B cell (primary cell): Measurements from ENCODE around the gene ANXA8. TPM values are rescaled to one million over a fixed set of nuclear protein-coding genes. Genes with fewer than 3 reads are reported as not detected.

Source experiments
- ATAC-seq: fragments of 200-7000 bp; cut with Tn5 transposase; one replicate; pipeline ENCODE4 v1.10.0; 2021; ENCODE audit warnings: low read depth, mild to moderate bottlenecking, moderate number of reproducible peaks, moderate library complexity
- CTCF ChIA-PET: fragments of 350-600 bp; sonication (Branson Sonifier 250); formaldehyde crosslinking; loops from one replicate; lab custom pipeline; 2021; ENCODE audit warnings: antibody characterized with exemption, inconsistent platforms; lab: Charles Lee
- POLR2A ChIA-PET: fragments of 350-600 bp; sonication (Branson Sonifier 250); formaldehyde crosslinking; loops from one replicate; lab custom pipeline; 2021; ENCODE audit warnings: antibody characterized with exemption; lab: Charles Lee
- DNase-seq: peaks from one replicate; pipeline ENCODE4 v3.0.0; 2013
- H2AFZ ChIP-seq: 2 replicates; pipeline ENCODE4 v1.6.1; 2012; ENCODE audit warnings: mild to moderate bottlenecking, low read depth, low read length; ENCODE audit not compliant: insufficient read depth, poor library complexity, severe bottlenecking
- H3K27ac ChIP-seq, 2 donors: 1 replicate in 1 of 2; 2 replicates in 1 of 2; pipeline ENCODE4 v1.5.1; 2012 to 2013; ENCODE audit warnings: low read length in 2 of 2, mild to moderate bottlenecking in 2 of 2, moderate library complexity in 1 of 2
- H3K27me3 ChIP-seq, 4 experiments: fragments of 200-600 bp in 1 of 4; sonication (generic) in 1 of 4; replicated peaks in 1 of 4; 1 replicate in 2 of 4; 2 replicates in 2 of 4; pipeline versions ENCODE4 v1.6.1 to v1.7.0; 2013 to 2016; ENCODE audit warnings: low read length in 3 of 4, mild to moderate bottlenecking in 2 of 4, mixed read lengths in 1 of 4, moderate library complexity in 1 of 4; ENCODE audit not compliant: insufficient read depth in 4 of 4, control insufficient read depth in 3 of 4; ENCODE audit errors: control extremely low read depth in 1 of 4
- H3K36me3 ChIP-seq, 2 experiments: replicated peaks in 1 of 2; 1 replicate in 1 of 2; 2 replicates in 1 of 2; pipeline versions ENCODE4 v1.6.1 to v1.7.1; 2013; ENCODE audit warnings: low read length in 1 of 2; ENCODE audit not compliant: insufficient read depth in 2 of 2, control insufficient read depth in 1 of 2; ENCODE audit errors: control extremely low read depth in 1 of 2, extremely low read depth in 1 of 2
- H3K4me1 ChIP-seq, 2 donors: fragments of 200-600 bp in 1 of 2; sonication (generic) in 1 of 2; 1 replicate in 1 of 2; 2 replicates in 1 of 2; pipeline versions ENCODE4 v1.5.1 to v1.6.1; 2013 to 2017; ENCODE audit warnings: low read length in 2 of 2; ENCODE audit not compliant: control insufficient read depth in 2 of 2, insufficient read depth in 2 of 2
- H3K4me2 ChIP-seq: replicated peaks from 2 replicates; pipeline ENCODE3; 2012; ENCODE audit warnings: mild to moderate bottlenecking, low read depth, low read length; ENCODE audit not compliant: poor library complexity, severe bottlenecking
- H3K4me3 ChIP-seq, 5 experiments: fragments of 200-600 bp in 1 of 5; sonication (generic) in 1 of 5; 1 replicate in 3 of 5; 2 replicates in 2 of 5; pipeline versions ENCODE4 v1.5.1 to v1.7.0; 2011 to 2016; ENCODE audit warnings: low read length in 4 of 5, mild to moderate bottlenecking in 4 of 5, low read depth in 2 of 5, control low read depth in 1 of 5, moderate library complexity in 1 of 5; ENCODE audit not compliant: insufficient read depth in 1 of 5; ENCODE audit errors: control extremely low read depth in 1 of 5, extremely low read depth in 1 of 5
- H3K79me2 ChIP-seq: fragments of 200-600 bp; sonication (generic); one replicate; pipeline ENCODE4 v1.6.0; 2016; ENCODE audit warnings: low read length; ENCODE audit not compliant: control insufficient read depth, insufficient read depth
- H3K9ac ChIP-seq: fragments of 200-600 bp; sonication (generic); 2 replicates; pipeline ENCODE4 v1.6.1; 2017; ENCODE audit warnings: mild to moderate bottlenecking, low read length, moderate library complexity
- H3K9me3 ChIP-seq, 3 donors: one replicate each; pipeline versions ENCODE4 v1.6.1 to v1.7.1; 2013; ENCODE audit warnings: low read length in 2 of 3; ENCODE audit not compliant: control insufficient read depth in 2 of 3, insufficient read depth in 1 of 3; ENCODE audit errors: control extremely low read depth in 1 of 3
- H4K20me1 ChIP-seq: 2 replicates; pipeline ENCODE4 v1.6.0; 2012; ENCODE audit warnings: mild to moderate bottlenecking, low read length; ENCODE audit not compliant: insufficient read depth, control insufficient read depth, poor library complexity, severe bottlenecking
- H3K27ac Mint-ChIP-seq: one replicate; pipeline ENCODE4 v1.8.0; 2021; ENCODE audit warnings: mixed read lengths
- H3K27me3 Mint-ChIP-seq: one replicate; pipeline ENCODE4 v1.8.0; 2021; ENCODE audit warnings: mixed read lengths
- H3K4me1 Mint-ChIP-seq: one replicate; pipeline ENCODE4 v1.8.0; 2021; ENCODE audit warnings: mixed read lengths
- H3K4me3 Mint-ChIP-seq: one replicate; pipeline ENCODE4 v1.8.0; 2021; ENCODE audit warnings: mixed read lengths
- H3K9me3 Mint-ChIP-seq: one replicate; pipeline ENCODE4 v1.8.0; 2022; ENCODE audit warnings: mixed read lengths; ENCODE audit not compliant: insufficient read depth
- EZH2 ChIP-seq: IDR thresholded peaks from 2 replicates; pipeline ENCODE4 v1.6.1; 2012; ENCODE audit warnings: borderline replicate concordance, low read depth, mild to moderate bottlenecking, moderate library complexity, low read length; ENCODE audit not compliant: insufficient read depth, poor library complexity, severe bottlenecking
- WGBS: methylation state at CpG from one replicate; pipeline ENCODE4 v1.1.5; 2013; ENCODE audit warnings: missing lambda C conversion rate; ENCODE audit not compliant: insufficient coverage; 5-methylcytosine and 5-hydroxymethylcytosine counted together
- intact Hi-C: fragments of 100-400 bp; cut with micrococcal nuclease; formaldehyde crosslinking; loops from one replicate; pipeline ENCODE4 v1.10.0; 2022
- polyA plus RNA-seq: library from polyadenylated mRNA; depleted of rRNA; stranded (reverse); fragments of >200 nt; gene quantifications from 2 replicates; pipeline ENCODE4 v1.2.3, GENCODE V29; 2012
- total RNA-seq, 2 donors: library from RNA; stranded (reverse); fragments of 120-200 nt in 1 of 2; gene quantifications; 1 replicate in 1 of 2; 2 replicates in 1 of 2; pipeline versions ENCODE4 v1.2.3 to v1.2.4, GENCODE V29; 2013 to 2022
- TF ChIP-seq, protein P1 (sequence below): fragments of 200-600 bp; IDR thresholded peaks from one replicate; pipeline ENCODE4 v1.8.0; 2022; ENCODE audit warnings: antibody characterized with exemption, mild to moderate bottlenecking

The ANXA8 gene
- total and polyA plus RNA-seq, 2 donors (not counting 1 experiment from before 2014, with no cell fraction given), result not detected

DNA sequence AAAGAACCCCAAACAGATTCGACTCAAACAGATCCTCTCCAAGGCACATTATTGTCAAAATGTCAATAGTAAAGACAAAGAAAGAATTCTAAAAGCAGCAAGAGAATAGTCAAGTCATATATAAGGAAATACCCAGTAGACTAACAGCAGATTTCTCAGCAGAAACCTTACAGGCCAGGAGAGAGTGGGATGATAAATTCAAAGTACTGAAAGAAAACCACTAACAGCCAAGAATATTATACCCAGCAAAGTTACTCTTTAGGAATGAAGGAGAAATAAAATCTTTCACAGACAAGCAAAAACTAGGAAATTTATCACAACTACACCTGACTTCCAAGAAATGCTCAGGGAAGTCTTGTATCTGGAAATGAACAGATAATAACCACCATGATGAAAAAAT lies 38.2 kb downstream of the ANXA8 start:
- no peaks in the 10 kb centered on the region for H3K36me3 ChIP-seq
- no CpG with 5 or more reads among the region's 1 CpG for WGBS
- peaks cover 0 to 32% (median 19%) of the 10 kb centered on the region in 3 donors for H3K9me3 ChIP-seq
- ATAC-seq (no peak), DNase-seq (no peak)
- CTCF ChIA-PET, result no interaction called here
- Mint-ChIP-seq H3K9me3 (peaks cover 11% of the 10 kb centered on the region), H3K4me1 (peaks cover 16% of the 10 kb centered on the region), H3K27ac (no peak overlapping the region), H3K27me3 (peaks cover 20% of the 10 kb centered on the region), H3K4me3 (no peak overlapping the region)
- no peak overlapping the region for H3K4me2 ChIP-seq
- H3K27ac ChIP-seq, result no peak overlapping the region
- no peak overlapping the region for H3K4me3 ChIP-seq
- H3K4me1 ChIP-seq, result peaks cover 0 to 14% of the 10 kb centered on the region in 2 donors
- H3K9ac ChIP-seq, result no peak overlapping the region
- no peak for TF ChIP-seq EZH2
- TF ChIP-seq, protein P1, sequence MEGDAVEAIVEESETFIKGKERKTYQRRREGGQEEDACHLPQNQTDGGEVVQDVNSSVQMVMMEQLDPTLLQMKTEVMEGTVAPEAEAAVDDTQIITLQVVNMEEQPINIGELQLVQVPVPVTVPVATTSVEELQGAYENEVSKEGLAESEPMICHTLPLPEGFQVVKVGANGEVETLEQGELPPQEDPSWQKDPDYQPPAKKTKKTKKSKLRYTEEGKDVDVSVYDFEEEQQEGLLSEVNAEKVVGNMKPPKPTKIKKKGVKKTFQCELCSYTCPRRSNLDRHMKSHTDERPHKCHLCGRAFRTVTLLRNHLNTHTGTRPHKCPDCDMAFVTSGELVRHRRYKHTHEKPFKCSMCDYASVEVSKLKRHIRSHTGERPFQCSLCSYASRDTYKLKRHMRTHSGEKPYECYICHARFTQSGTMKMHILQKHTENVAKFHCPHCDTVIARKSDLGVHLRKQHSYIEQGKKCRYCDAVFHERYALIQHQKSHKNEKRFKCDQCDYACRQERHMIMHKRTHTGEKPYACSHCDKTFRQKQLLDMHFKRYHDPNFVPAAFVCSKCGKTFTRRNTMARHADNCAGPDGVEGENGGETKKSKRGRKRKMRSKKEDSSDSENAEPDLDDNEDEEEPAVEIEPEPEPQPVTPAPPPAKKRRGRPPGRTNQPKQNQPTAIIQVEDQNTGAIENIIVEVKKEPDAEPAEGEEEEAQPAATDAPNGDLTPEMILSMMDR, result no peak
- no peak overlapping the region for H2AFZ ChIP-seq
- peaks cover 0 to 7% (median under 1%) of the 10 kb centered on the region in 4 experiments for H3K27me3 ChIP-seq
- no peaks in the 10 kb centered on the region for H4K20me1 ChIP-seq
- POLR2A ChIA-PET, result no interaction called here
- H3K79me2 ChIP-seq, result no peaks in the 10 kb centered on the region
- intact Hi-C loops, result no loop called here

- H3K4me3 ChIP-seq, result no peak overlapping the region
- no peak overlapping the region for H3K4me3 Mint-ChIP-seq
- H3K27me3 Mint-ChIP-seq, result peaks cover 28% of the 10 kb centered on the region
- TF ChIP-seq EZH2, result no peak
- TF ChIP-seq, protein P1, result no peak
- no peak for DNase-seq
- POLR2A ChIA-PET, result no interaction called here
- H2AFZ ChIP-seq, result no peak overlapping the region
- intact Hi-C loops, result no loop called here
- H3K9ac ChIP-seq, result no peak overlapping the region
- no peak for ATAC-seq
- no peak overlapping the region for H3K27ac Mint-ChIP-seq
- H3K4me2 ChIP-seq, result no peak overlapping the region
- no peaks in the 10 kb centered on the region for H4K20me1 ChIP-seq
- 89% methylated on average over 2 of the region's 2 CpGs for WGBS
- peaks cover 0 to 7% (median under 1%) of the 10 kb centered on the region in 4 experiments for H3K27me3 ChIP-seq
- no peaks in the 10 kb centered on the region for H3K79me2 ChIP-seq
- H3K9me3 Mint-ChIP-seq, result peaks cover 11% of the 10 kb centered on the region
- peaks cover 0 to 40% (median 19%) of the 10 kb centered on the region in 3 donors for H3K9me3 ChIP-seq
- H3K27ac ChIP-seq, result no peak overlapping the region
- no peaks in the 10 kb centered on the region for H3K36me3 ChIP-seq
- H3K4me1 Mint-ChIP-seq, result peaks cover 12% of the 10 kb centered on the region
- CTCF ChIA-PET, result no interaction called here
- H3K4me1 ChIP-seq, result peaks cover 0 to 5% of the 10 kb centered on the region in 2 donors
Measured at GRCh38 chr10:47444047-47444446, 39.9 kb downstream of the ANXA8 start.
